Right lung (tissue), 5 donors: Measurements from ENCODE around the gene RNFT1. TPM values are rescaled to one million over a fixed set of nuclear protein-coding genes. Genes with fewer than 3 reads are reported as not detected.
"Not testable (repeated sequence)": the region's sequence is repeated elsewhere in the genome, so short reads cannot be mapped to it uniquely, and the experiment has no call there.

Experiments
- DNase-seq, 2 donors: peaks; one replicate each; pipeline ENCODE4 v3.0.0-alpha.2; 2013
- polyA plus RNA-seq, 5 donors: library from polyadenylated mRNA; unstranded; fragments of 120-200 nt; gene quantifications; one replicate each; pipeline versions ENCODE4 v1.2.1 to v1.2.3, GENCODE V29; 2013; ENCODE audit warnings: inconsistent platforms in 1 of 5, low replicate concordance in 1 of 5; ENCODE audit not compliant: insufficient read length in 5 of 5, insufficient read depth in 1 of 5

The RNFT1 gene
- polyA plus RNA-seq, 5 donors: 30.5 to 49.9 (median 36.8) TPM

GRCh38 chr17:59940697-59941096 lies 23.8 kb downstream of the RNFT1 start:
- not testable (repeated sequence) for DNase-seq

- DNase-seq: not testable (repeated sequence)
Observed at GRCh38 chr17:59933317-59933716, 31.2 kb downstream of the RNFT1 start.

- not testable (repeated sequence) for DNase-seq
Observed at GRCh38 chr17:59930768-59931167, 33.8 kb downstream of the RNFT1 start.

- DNase-seq: not testable (repeated sequence)
Observed at GRCh38 chr17:59930121-59930520, 34.4 kb downstream of the RNFT1 start.

- not testable (repeated sequence) for DNase-seq
Observed at GRCh38 chr17:59920637-59921036, 43.9 kb downstream of the RNFT1 start.

- no peak for DNase-seq
Observed at GRCh38 chr17:59916446-59916845, 48.1 kb downstream of the RNFT1 start.

GRCh38 chr17:59914274-59914854 lies 50.2 kb downstream of the RNFT1 start:
- peak in 1 of 2 donors; percentile 27 for DNase-seq

- DNase-seq: no peak
Observed at GRCh38 chr17:59907467-59907866, 57.1 kb downstream of the RNFT1 start.

- no peak for DNase-seq
Observed at GRCh38 chr17:59903455-59903854, 61.1 kb downstream of the RNFT1 start.

Other genes starting within 250 kb of the RNFT1 start
- gene TUBD1, start 71.8 kb downstream of the RNFT1 start, polyA plus RNA-seq: 10 to 100 TPM; 15.3 to 21.0 (median 19.8) TPM
- 10 to 100 TPM; 31.1 to 51.4 (median 45.3) TPM for gene RPS6KB1, start 71.6 kb downstream of the RNFT1 start, polyA plus RNA-seq
- 10 to 100 TPM; 19.8 to 30.1 (median 25.2) TPM for gene HEATR6, start 114.2 kb upstream of the RNFT1 start, polyA plus RNA-seq
- 10 to 100 TPM; 42.5 to 60.9 (median 46.9) TPM for gene CA4, start 185.2 kb upstream of the RNFT1 start, polyA plus RNA-seq